Rectal smooth muscle tissue (tissue), 1 donor: ENCODE results near the gene MSL3B.
A peak's percentile ranks its signal among the peaks of the same experiment; 100 is the strongest.
"Not testable (repeated sequence)": the region's sequence is repeated elsewhere in the genome, so short reads cannot be mapped to it uniquely, and the experiment has no call there.

Experiments
- H3K27ac ChIP-seq: one replicate; pipeline ENCODE4 v1.7.0; 2013; ENCODE audit warnings: low read depth, low read length, inconsistent platforms
- H3K27me3 ChIP-seq: one replicate; pipeline ENCODE4 v1.7.0; 2013; ENCODE audit warnings: low read length; ENCODE audit not compliant: control insufficient read depth, insufficient read depth
- H3K36me3 ChIP-seq: one replicate; pipeline ENCODE4 v1.7.0; 2013; ENCODE audit warnings: low read length; ENCODE audit not compliant: control insufficient read depth, insufficient read depth
- H3K4me1 ChIP-seq: one replicate; pipeline ENCODE4 v1.7.0; 2013; ENCODE audit warnings: low read length; ENCODE audit not compliant: control insufficient read depth, insufficient read depth
- H3K4me3 ChIP-seq: one replicate; pipeline ENCODE4 v1.7.0; 2013; ENCODE audit warnings: low read length
- H3K9ac ChIP-seq: one replicate; pipeline ENCODE4 v1.7.0; 2013; ENCODE audit warnings: low read length

MSL3B gene

DNA sequence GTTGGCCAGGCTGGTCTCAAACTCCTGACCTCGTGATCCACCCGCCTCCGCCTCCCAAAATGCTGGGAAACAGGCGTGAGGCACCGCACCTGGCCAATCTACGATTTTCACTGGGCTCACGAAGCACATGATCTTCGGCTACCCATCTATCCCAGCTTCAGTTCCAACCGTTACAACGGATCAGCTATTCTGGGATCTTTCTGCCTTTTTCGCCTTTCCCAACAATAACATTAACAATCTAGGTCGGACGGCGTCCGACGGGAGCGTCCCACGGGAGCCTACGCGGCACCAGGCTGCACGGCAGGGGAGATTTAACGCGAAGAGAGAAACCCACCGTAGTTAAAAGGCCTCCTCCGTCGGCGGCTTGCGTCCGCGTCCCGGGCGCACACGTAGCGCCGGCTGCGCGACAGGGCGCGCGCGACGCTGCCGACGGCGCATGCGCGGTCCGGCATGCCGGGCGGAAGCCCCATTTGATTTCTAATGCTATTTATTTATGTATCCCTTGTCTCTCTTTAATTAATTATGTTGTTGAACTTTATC, at the start of gene MSL3B:
MSL3B (minus strand) TSS at position 394 of the 540 bp plus-strand sequence.
- Histone ChIP-seq H3K4me1 (no peaks in the 10 kb centered on the region), H3K27ac (peak within 1 kb of the TSS; percentile 30), H3K4me3 (peak within 1 kb of the TSS; percentile 78), H3K27me3 (no peaks in the 10 kb centered on the region), H3K36me3 (no peaks in the 10 kb centered on the region), H3K9ac (peak within 1 kb of the TSS; percentile 13)

DNA sequence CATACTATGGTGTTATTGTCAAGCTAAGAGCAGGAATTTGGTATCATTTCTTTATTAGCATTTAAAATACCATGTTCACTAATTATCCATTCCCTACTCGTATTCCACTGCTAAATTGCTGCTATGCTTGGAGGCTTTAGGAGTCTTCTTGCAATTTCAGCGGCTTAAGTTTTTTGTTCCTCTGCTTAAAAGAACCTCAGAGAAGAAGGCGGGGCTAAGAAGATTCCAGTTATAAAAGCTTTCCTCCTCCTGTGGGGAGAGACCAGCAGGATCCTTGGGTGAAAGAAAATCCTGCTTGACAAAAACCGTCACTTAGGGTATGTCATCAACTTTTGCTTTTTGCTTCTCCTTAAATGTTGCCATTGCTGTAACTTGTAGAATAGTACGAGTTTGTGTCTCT, 48.9 kb upstream of the MSL3B start, which contains the start of gene TRPM8:
TRPM8 (plus strand) TSS at position 258 of the 400 bp plus-strand sequence. CDS start 9,165 bp downstream, outside the sequence.
- no peaks in the 10 kb centered on the region for H3K36me3 ChIP-seq
- H3K27ac ChIP-seq = no peak within 1 kb of the TSS
- no peaks in the 10 kb centered on the region for H3K4me1 ChIP-seq
- H3K27me3 ChIP-seq = no peaks in the 10 kb centered on the region
- H3K4me3 ChIP-seq = no peak within 1 kb of the TSS
- H3K9ac ChIP-seq = no peak within 1 kb of the TSS

- Histone ChIP-seq H3K4me1 (no peaks in the 10 kb centered on the region), H3K36me3 (no peaks in the 10 kb centered on the region), H3K4me3 (no peak overlapping the region), H3K9ac (no peak overlapping the region), H3K27me3 (no peaks in the 10 kb centered on the region), H3K27ac (no peak overlapping the region)
Measured at GRCh38 chr2:233915128-233915527, 46.9 kb upstream of the MSL3B start.

- Histone ChIP-seq H3K4me3 (no peak overlapping the region), H3K4me1 (no peaks in the 10 kb centered on the region), H3K9ac (no peak overlapping the region), H3K27ac (no peak overlapping the region), H3K27me3 (no peaks in the 10 kb centered on the region), H3K36me3 (no peaks in the 10 kb centered on the region)
Measured at GRCh38 chr2:233912691-233913423, 44.7 kb upstream of the MSL3B start.

GRCh38 chr2:233907627-233908026, 39.4 kb upstream of the MSL3B start:
- Histone ChIP-seq H3K36me3 (no peaks in the 10 kb centered on the region), H3K27me3 (no peaks in the 10 kb centered on the region), H3K4me3 (no peak overlapping the region), H3K9ac (no peak overlapping the region), H3K4me1 (no peaks in the 10 kb centered on the region), H3K27ac (no peak overlapping the region)

DNA sequence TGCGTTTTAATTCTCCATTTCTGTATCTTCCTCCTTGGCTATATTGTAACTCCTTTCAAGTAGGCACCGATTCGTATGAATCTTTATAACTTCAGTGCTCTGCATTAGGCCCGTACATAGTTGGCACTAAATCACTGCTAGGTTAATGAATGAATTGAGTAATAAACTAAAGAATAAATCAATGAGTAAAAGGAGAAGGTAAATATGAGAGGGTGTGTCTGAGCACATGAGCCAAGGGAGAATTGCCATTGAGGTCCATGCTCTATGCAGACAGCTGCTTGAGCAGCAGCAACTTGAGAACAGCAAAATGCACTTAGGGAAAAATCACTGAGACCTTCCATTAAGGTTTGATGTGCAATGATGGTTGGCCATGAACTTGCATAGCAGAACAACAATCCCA, 37.8 kb upstream of the MSL3B start:
- Histone ChIP-seq H3K27me3 (no peaks in the 10 kb centered on the region), H3K27ac (no peak overlapping the region), H3K36me3 (no peaks in the 10 kb centered on the region), H3K4me1 (no peaks in the 10 kb centered on the region), H3K4me3 (no peak overlapping the region), H3K9ac (no peak overlapping the region)

DNA sequence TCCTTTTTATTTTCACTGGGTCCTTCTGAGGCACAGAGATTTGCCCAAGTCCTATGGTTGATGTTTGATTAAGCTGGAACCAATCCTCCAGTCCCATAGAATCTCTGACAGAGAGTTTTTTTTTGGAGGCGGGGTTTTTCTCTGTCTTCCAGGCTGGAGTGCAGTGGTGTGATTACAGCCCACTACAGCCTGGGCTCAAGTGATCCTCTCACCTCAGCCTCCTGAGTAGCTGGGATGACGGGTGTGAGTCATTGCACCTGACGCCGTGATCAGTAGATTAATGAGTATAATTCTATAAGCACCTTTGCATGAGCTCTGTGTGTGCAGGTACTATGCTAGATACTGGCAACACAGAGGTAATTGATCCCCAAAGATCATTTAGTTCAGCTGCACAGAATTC, 33.7 kb upstream of the MSL3B start:
- Histone ChIP-seq H3K9ac (no peak overlapping the region), H3K27ac (no peak overlapping the region), H3K4me1 (no peaks in the 10 kb centered on the region), H3K27me3 (no peaks in the 10 kb centered on the region), H3K4me3 (no peak overlapping the region), H3K36me3 (no peaks in the 10 kb centered on the region)

GRCh38 chr2:233901367-233901766, 33.2 kb upstream of the MSL3B start:
- Histone ChIP-seq H3K4me3 (no peak overlapping the region), H3K27me3 (no peaks in the 10 kb centered on the region), H3K9ac (no peak overlapping the region), H3K27ac (no peak overlapping the region), H3K4me1 (no peaks in the 10 kb centered on the region), H3K36me3 (no peaks in the 10 kb centered on the region)

DNA sequence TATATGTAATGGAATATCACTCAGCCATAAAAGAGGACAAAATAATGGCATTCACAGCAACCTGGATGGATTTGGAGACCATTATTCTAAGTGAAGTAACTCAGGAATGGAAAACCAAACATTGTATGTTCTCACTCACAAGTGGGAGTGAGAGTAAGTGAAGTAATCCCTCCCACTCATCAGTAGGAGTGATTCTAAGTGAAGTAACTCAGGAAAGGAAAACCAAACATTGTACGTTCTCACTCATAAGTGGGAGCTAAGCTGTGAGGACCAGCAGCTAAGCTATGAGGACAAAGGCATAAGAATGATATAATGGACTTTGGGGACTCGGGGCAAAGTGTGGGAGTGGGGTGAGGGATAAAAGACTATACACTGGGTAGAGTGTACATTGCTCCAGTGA, 28.1 kb upstream of the MSL3B start:
- not testable (repeated sequence) for H3K36me3 ChIP-seq, H3K9ac ChIP-seq, H3K4me1 ChIP-seq, H3K27ac ChIP-seq, H3K27me3 ChIP-seq, H3K4me3 ChIP-seq

DNA sequence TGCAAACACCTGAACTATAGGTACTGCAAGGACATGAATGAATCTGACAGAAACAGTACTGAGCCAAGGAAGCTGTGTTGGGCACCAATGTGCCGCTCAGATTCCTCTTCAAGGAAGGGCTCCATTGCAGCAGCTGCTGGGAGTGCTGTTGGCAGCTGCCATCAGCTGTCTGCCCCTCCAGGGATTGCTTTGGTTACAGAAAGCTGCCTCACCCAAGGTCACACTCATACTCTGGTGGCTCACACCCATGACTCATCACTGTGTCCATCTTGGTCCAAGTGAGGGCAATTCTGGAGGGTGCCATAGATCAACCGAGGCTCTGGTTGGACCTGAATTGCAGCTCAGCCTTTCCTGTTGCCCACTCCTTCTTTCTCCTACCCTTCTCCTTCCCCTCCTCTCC, 24.6 kb upstream of the MSL3B start:
- Histone ChIP-seq H3K36me3 (no peaks in the 10 kb centered on the region), H3K27me3 (no peaks in the 10 kb centered on the region), H3K27ac (no peak overlapping the region), H3K4me1 (no peaks in the 10 kb centered on the region), H3K4me3 (no peak overlapping the region), H3K9ac (no peak overlapping the region)

DNA sequence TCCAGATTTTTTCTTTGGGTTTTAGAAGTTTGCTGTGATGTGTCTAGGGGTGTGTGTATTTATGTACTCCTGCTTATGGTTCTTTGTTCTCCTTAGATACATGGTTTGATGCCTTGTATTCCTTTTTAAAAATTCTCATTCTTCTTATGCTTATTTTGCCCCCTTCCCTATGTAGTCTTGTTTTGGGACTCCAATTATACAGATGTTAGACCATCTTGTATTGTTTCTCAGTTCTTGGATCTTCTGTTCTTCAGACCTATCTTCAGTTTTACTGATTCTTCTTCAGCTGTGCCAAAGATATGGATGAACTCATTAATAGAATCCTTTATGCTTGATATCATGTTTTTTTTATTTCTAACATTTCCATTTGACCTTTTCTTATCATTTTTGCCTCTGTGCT, 14.2 kb upstream of the MSL3B start:
- no peaks in the 10 kb centered on the region for H3K4me1 ChIP-seq
- no peak overlapping the region for H3K9ac ChIP-seq
- no peak overlapping the region for H3K4me3 ChIP-seq
- H3K27me3 ChIP-seq = no peaks in the 10 kb centered on the region
- H3K27ac ChIP-seq = no peak overlapping the region
- H3K36me3 ChIP-seq = no peaks in the 10 kb centered on the region

DNA sequence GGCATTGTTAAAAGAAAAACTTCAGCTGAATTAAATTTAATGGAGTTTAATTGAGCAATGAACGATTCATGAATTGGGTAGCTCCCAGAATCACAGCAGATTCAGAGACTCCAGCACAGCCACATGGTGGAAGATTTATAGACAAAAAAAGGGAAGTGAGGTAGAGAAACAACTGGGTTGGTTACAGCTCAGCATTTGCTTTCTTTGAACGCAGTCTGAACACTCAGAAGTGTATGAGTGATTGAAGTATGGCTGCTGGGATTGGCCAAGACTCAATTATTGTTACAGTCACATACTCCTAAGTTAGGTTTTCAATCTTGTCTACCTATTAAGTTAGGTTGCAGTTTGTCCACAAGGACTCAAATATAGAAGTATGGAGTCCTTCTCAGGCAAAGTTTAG, 3.9 kb upstream of the MSL3B start:
- H3K27ac ChIP-seq, H3K4me3 ChIP-seq, H3K4me1 ChIP-seq, H3K9ac ChIP-seq, H3K36me3 ChIP-seq, H3K27me3 ChIP-seq: not testable (repeated sequence)

DNA sequence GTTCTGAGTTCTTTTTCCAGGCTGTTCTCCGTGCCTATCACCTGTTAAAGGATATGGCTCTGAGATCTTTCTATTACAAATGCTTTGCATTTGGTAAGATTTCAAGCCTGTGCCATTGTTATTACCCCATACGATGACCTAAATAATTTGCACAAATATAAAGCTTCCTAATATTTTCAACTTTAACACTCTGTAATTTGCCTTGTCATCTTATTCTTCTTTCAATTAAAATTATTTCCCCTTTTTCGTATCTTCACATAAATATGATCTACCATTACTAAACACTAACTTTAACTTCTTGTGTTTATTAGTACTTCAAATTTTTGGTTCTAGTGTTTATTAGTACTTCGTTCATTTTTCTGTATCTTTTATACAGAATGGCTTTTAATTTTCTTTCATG, 3.2 kb upstream of the MSL3B start:
- Histone ChIP-seq H3K9ac (no peak overlapping the region), H3K27me3 (no peaks in the 10 kb centered on the region), H3K4me1 (no peaks in the 10 kb centered on the region), H3K4me3 (no peak overlapping the region), H3K36me3 (no peaks in the 10 kb centered on the region), H3K27ac (no peak overlapping the region)
